HAP-1 (cell line): ENCODE measurements around the gene SULT4A1.

Experiments used
- DNase-seq, 2 experiments: peaks; one replicate each; pipeline ENCODE4 v3.0.0-alpha.2; 2016 to 2020; ENCODE audit warnings: low spot score in 2 of 2
- H3K27me3 ChIP-seq: fragments of 250-450 bp; sonication (Bioruptor Pico); 2 replicates; pipeline ENCODE4 v1.5.1; 2020; ENCODE audit warnings: low read depth, mild to moderate bottlenecking, moderate library complexity
- H3K36me3 ChIP-seq: fragments of 250-450 bp; sonication (Bioruptor Pico); replicated peaks from 2 replicates; pipeline ENCODE4 v1.5.1; 2020; ENCODE audit warnings: mild to moderate bottlenecking
- H3K4me1 ChIP-seq: fragments of 250-450 bp; sonication (Bioruptor Pico); 2 replicates; pipeline ENCODE4 v1.5.1; 2020; ENCODE audit warnings: mild to moderate bottlenecking
- H3K4me3 ChIP-seq: fragments of 250-450 bp; sonication (Bioruptor Pico); 2 replicates; pipeline ENCODE4 v1.5.1; 2020; ENCODE audit warnings: mild to moderate bottlenecking, moderate library complexity
- H3K9me3 ChIP-seq: fragments of 250-450 bp; sonication (Bioruptor Pico); 2 replicates; pipeline ENCODE4 v1.5.1; 2020; ENCODE audit warnings: mild to moderate bottlenecking, moderate library complexity
- in situ Hi-C: fragments of 300-500 bp; cut with MboI; formaldehyde crosslinking; loops from 3 replicates; pipeline ENCODE4 v1.14.3; 2020; ENCODE audit warnings: low sequenced_read_pairs, inconsistent platforms, mixed read lengths

Gene SULT4A1

GRCh38 chr22:43819931-43820640, 42.2 kb downstream of the SULT4A1 start:
- Histone ChIP-seq H3K9me3 (no peaks in the 10 kb centered on the region), H3K27me3 (peaks cover 13% of the 10 kb centered on the region), H3K36me3 (no peaks in the 10 kb centered on the region), H3K4me3 (no peak overlapping the region), H3K4me1 (no peaks in the 10 kb centered on the region)
- in situ Hi-C loops = no loop called here
- DNase-seq = no peak

DNA sequence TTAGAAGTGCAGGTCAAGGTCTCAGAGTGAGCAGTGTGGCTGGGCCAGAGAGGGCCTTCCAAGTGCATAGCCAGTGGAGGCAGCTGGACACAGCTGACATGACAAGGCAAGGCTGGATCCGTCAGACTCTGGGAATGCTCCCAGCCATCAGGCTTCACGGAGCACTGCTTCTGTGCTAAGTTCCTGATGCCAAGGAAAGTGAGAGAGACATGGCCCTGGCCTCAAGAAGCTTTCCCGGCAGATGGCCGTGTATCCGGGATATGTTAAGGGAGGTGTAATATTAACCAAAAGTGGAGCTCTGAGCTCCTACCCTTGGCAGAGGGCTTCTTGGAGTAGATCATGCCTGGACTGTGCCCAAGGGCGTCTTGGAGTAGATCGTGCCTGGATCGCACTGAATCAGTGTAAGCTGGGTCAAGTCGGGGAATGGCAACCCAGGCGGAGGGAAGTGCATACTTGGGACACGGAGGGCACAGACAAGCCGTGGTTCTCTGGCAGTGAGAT, 42.8 kb downstream of the SULT4A1 start:
- H3K4me3 ChIP-seq = no peak overlapping the region
- H3K36me3 ChIP-seq = no peaks in the 10 kb centered on the region
- peaks cover 8% of the 10 kb centered on the region for H3K27me3 ChIP-seq
- H3K9me3 ChIP-seq = no peaks in the 10 kb centered on the region
- in situ Hi-C loops = no loop called here
- H3K4me1 ChIP-seq = no peaks in the 10 kb centered on the region
- no peak for DNase-seq

- no peak for DNase-seq
- no peaks in the 10 kb centered on the region for H3K4me1 ChIP-seq
- no peaks in the 10 kb centered on the region for H3K36me3 ChIP-seq
- peaks cover 3% of the 10 kb centered on the region; the same call in 1 of the 2 replicates for H3K27me3 ChIP-seq
- no peak overlapping the region for H3K4me3 ChIP-seq
- in situ Hi-C loops = no loop called here
- H3K9me3 ChIP-seq = no peaks in the 10 kb centered on the region
Measured at GRCh38 chr22:43818981-43819380, 43.3 kb downstream of the SULT4A1 start.

DNA sequence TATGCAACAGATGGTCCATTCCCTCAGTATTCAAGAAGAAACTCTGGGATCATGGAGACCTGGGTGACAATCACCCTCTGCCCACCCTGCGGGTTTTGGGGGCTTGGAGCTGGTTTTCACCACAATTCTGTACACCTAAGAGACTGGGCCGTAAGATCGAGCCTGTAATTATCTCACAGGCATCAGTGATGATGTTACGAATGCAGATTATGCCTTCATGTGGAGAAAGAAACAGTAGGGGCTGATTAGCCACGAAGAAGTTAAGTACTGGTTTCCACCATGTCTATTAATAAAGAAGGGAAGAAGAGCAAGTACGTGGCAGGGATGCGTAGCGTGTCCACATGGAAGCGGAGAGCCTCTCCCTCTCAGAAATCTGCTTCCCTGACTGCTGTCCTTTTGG, 44.9 kb downstream of the SULT4A1 start:
- in situ Hi-C loops = no loop called here
- Histone ChIP-seq H3K4me1 (no peaks in the 10 kb centered on the region), H3K27me3 (no peaks in the 10 kb centered on the region; the same call in 1 of the 2 replicates), H3K9me3 (no peaks in the 10 kb centered on the region), H3K36me3 (no peaks in the 10 kb centered on the region), H3K4me3 (no peak overlapping the region)
- no peak for DNase-seq

GRCh38 chr22:43814264-43814663, 48.0 kb downstream of the SULT4A1 start:
- in situ Hi-C loops = no loop called here
- H3K4me1 ChIP-seq = no peaks in the 10 kb centered on the region
- no peaks in the 10 kb centered on the region for H3K36me3 ChIP-seq
- DNase-seq = no peak
- no peak overlapping the region for H3K4me3 ChIP-seq
- H3K27me3 ChIP-seq = no peaks in the 10 kb centered on the region
- H3K9me3 ChIP-seq = no peaks in the 10 kb centered on the region

GRCh38 chr22:43812890-43813289, 49.4 kb downstream of the SULT4A1 start:
- no peaks in the 10 kb centered on the region for H3K9me3 ChIP-seq
- in situ Hi-C loops = no loop called here
- no peaks in the 10 kb centered on the region for H3K36me3 ChIP-seq
- no peak overlapping the region for H3K4me3 ChIP-seq
- H3K4me1 ChIP-seq = no peaks in the 10 kb centered on the region
- no peak for DNase-seq
- H3K27me3 ChIP-seq = no peaks in the 10 kb centered on the region

GRCh38 chr22:43812149-43812842, 50.0 kb downstream of the SULT4A1 start, which contains the start of gene EFCAB6:
Gene EFCAB6, minus strand, starts transcription at chr22:43812305. Its CDS starts 29,987 bp downstream, at chr22:43782318.
- H3K36me3 ChIP-seq = no peaks in the 10 kb centered on the region
- no peak within 1 kb of the TSS for H3K4me3 ChIP-seq
- H3K27me3 ChIP-seq = no peaks in the 10 kb centered on the region
- in situ Hi-C loops = no loop called here
- H3K4me1 ChIP-seq = no peaks in the 10 kb centered on the region
- peak in 1 of 2 experiments; percentile 45 for DNase-seq
- H3K9me3 ChIP-seq = no peaks in the 10 kb centered on the region

GRCh38 chr22:43811777-43812148, 50.5 kb downstream of the SULT4A1 start:
- no peaks in the 10 kb centered on the region for H3K4me1 ChIP-seq
- H3K9me3 ChIP-seq = no peaks in the 10 kb centered on the region
- in situ Hi-C loops = no loop called here
- no peaks in the 10 kb centered on the region for H3K36me3 ChIP-seq
- H3K4me3 ChIP-seq = no peak overlapping the region
- DNase-seq = no peak
- no peaks in the 10 kb centered on the region for H3K27me3 ChIP-seq

DNA sequence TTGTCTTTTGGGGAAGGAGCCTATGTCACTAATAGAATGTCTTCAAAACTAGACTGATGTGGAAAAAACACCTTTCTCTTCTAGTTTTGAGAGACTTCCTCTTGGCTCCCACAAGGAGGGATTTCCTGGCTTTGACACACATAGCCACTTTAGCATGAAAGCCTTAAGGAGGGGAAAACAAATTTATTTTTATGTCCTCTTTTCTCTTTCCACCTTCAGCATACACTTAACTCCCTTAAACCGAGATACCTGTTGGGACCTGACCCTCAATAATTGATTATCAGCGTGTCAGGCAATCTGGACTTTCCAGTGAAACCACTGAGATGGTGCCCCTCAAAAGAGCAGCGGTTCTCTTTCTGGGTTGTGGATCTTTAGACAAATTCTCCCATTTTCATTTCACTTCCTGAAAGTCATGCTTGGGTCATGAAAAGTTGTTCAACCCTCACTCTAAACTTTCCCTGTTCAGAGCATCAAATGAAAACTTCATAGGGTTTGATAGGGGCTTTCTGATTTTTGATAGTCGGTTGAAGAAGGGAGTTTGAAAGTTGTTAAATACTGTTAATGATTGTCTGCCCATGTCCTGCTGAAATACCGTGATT, 59.3 kb downstream of the SULT4A1 start:
- Histone ChIP-seq H3K36me3 (no peaks in the 10 kb centered on the region), H3K4me1 (no peaks in the 10 kb centered on the region), H3K9me3 (no peaks in the 10 kb centered on the region), H3K27me3 (0 out of 2 replicates have a peak, but pooled peaks cover 3% of the 10 kb centered on the region), H3K4me3 (no peak overlapping the region)
- no peak for DNase-seq
- in situ Hi-C loops = no loop called here

DNA sequence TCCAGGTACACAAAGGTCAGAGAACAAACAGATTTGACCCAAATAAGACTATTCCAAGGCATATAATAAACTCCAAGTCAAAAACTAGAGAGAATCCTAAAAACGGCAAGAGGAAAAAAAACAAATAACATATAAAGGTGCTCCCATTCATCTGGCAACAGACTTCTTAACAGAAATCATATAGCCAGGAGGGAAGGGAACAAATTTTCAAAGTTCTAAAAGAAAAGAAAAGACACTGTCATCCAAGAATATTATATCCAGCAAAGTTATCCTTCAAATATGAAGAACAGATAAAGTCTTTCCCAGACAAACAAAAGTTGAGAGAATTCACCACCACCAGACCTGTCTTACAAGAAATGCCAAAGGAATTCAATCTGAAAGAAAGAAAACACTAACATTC, 61.3 kb downstream of the SULT4A1 start:
- no peaks in the 10 kb centered on the region for H3K4me1 ChIP-seq
- no peak overlapping the region for H3K4me3 ChIP-seq
- in situ Hi-C loops = no loop called here
- 0 out of 2 replicates have a peak, but pooled peaks cover 3% of the 10 kb centered on the region for H3K27me3 ChIP-seq
- no peaks in the 10 kb centered on the region for H3K9me3 ChIP-seq
- DNase-seq = no peak
- H3K36me3 ChIP-seq = no peaks in the 10 kb centered on the region

DNA sequence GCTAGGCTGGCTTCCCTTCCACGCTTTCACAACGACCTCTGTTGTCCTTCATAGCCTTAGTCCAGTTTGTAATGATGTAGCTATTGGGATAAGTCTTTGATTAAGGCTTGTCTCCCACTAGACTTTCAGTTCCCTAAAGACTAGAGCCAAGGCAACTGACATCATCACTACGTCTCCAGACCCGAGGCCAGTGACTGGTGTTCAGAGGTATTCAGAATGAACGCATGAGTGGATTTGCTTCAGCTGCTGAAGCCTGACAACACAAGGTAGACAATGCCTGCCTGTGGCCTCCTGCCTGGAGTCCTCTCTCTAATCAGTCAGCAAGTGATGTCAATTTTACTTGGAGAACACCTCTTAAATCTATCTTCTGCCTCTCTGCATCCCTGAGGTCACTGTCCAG, 63.8 kb downstream of the SULT4A1 start:
- in situ Hi-C loops = no loop called here
- DNase-seq = no peak
- H3K4me1 ChIP-seq = no peaks in the 10 kb centered on the region

GRCh38 chr22:43796567-43796966, 65.7 kb downstream of the SULT4A1 start:
- H3K4me1 ChIP-seq = no peaks in the 10 kb centered on the region
- no peaks in the 10 kb centered on the region for H3K9me3 ChIP-seq
- no peak overlapping the region for H3K4me3 ChIP-seq
- no peaks in the 10 kb centered on the region for H3K36me3 ChIP-seq
- no peak for DNase-seq
- in situ Hi-C loops = no loop called here
- peaks cover 13% of the 10 kb centered on the region for H3K27me3 ChIP-seq

More for the DNA sequence above, 63.8 kb downstream of the SULT4A1 start:
- Histone ChIP-seq H3K9me3 (no peaks in the 10 kb centered on the region), H3K27me3 (peaks cover 10% of the 10 kb centered on the region; the same call in 1 of the 2 replicates), H3K4me3 (no peak overlapping the region), H3K36me3 (no peaks in the 10 kb centered on the region)

DNA sequence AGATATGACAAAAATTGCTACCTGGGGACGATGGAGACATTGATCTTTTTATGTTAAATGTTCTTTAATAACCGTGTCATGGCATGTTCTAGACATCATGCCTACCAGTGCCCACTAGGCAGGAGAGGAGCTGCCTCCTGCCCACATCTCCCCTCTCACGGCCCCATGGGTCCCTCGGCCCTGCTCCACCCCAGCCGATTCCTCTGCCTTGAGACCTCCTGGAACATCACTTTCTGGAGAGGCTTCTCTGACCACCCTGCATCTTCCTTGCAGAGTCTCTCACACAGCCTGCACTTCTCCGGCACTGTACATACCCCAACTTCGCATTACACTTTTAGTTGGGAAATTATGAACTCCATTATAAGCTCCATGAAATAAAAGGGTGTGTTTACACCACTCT, 67.0 kb downstream of the SULT4A1 start:
- Histone ChIP-seq H3K36me3 (no peaks in the 10 kb centered on the region), H3K9me3 (no peaks in the 10 kb centered on the region), H3K27me3 (peaks cover 13% of the 10 kb centered on the region), H3K4me3 (no peak overlapping the region), H3K4me1 (no peaks in the 10 kb centered on the region)
- DNase-seq = no peak
- in situ Hi-C loops = no loop called here

- Histone ChIP-seq H3K36me3 (no peaks in the 10 kb centered on the region), H3K9me3 (no peaks in the 10 kb centered on the region), H3K27me3 (peaks cover 13% of the 10 kb centered on the region), H3K4me3 (no peak overlapping the region), H3K4me1 (no peaks in the 10 kb centered on the region)
- in situ Hi-C loops = no loop called here
- no peak for DNase-seq
Measured at GRCh38 chr22:43792905-43793304, 69.4 kb downstream of the SULT4A1 start.
